Breast epithelium (tissue), 3 donors: ENCODE data around the gene MCM5.

Source experiments
- CTCF ChIP-seq, 3 donors: fragments of 450-650 bp; IDR thresholded peaks; one replicate each; pipeline ENCODE4 v1.5.1; 2016 to 2017; ENCODE audit warnings: antibody characterized with exemption in 3 of 3, mild to moderate bottlenecking in 3 of 3, moderate library complexity in 3 of 3
- POLR2A ChIP-seq: fragments of 450-650 bp; IDR thresholded peaks from one replicate; pipeline ENCODE4 v1.6.1; 2016; ENCODE audit warnings: antibody characterized with exemption, mild to moderate bottlenecking, moderate library complexity

- no peak for TF ChIP-seq CTCF (IDR thresholded peaks at IDR 0.05)
- no peak for TF ChIP-seq POLR2A
Measured at GRCh38 chr22:35444685-35445399, 44.9 kb downstream of the MCM5 start.
